OCI-LY3 (cell line): ENCODE measurements around the gene AMFR.

ENCODE experiments used
- EZH2phosphoT487 ChIP-seq: fragments of 200-600 bp; shearing (Covaris generic); IDR thresholded peaks from 2 replicates; pipeline ENCODE4 v1.6.1; 2018; ENCODE audit warnings: antibody characterized with exemption, mixed run types, low read depth
- TF ChIP-seq, protein P1 (sequence below): fragments of 200-600, 300-600 bp; sonication (generic); IDR thresholded peaks from 2 replicates; pipeline ENCODE4 v1.5.1; 2014; ENCODE audit warnings: antibody characterized with exemption, low read length, low read depth

DNA sequence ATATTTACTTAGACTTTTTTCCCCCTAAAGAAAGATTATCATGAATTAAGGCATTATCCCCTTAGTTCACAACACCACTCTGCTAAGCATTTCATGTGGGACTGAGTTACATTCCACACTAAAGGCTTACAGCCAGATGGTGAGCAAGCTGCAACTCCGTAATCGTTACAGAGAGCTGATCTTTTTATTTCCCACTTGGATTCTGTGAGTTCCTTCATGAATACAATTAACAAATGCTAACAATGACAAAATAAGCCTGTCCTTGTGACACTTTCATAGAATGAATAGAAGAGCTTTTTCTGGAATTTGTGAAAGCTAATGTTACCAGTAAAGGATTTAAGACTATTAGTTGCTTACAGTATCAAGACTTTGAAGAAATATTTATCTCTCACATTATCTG, 34.8 kb upstream of the AMFR start:
- TF ChIP-seq, protein P1, sequence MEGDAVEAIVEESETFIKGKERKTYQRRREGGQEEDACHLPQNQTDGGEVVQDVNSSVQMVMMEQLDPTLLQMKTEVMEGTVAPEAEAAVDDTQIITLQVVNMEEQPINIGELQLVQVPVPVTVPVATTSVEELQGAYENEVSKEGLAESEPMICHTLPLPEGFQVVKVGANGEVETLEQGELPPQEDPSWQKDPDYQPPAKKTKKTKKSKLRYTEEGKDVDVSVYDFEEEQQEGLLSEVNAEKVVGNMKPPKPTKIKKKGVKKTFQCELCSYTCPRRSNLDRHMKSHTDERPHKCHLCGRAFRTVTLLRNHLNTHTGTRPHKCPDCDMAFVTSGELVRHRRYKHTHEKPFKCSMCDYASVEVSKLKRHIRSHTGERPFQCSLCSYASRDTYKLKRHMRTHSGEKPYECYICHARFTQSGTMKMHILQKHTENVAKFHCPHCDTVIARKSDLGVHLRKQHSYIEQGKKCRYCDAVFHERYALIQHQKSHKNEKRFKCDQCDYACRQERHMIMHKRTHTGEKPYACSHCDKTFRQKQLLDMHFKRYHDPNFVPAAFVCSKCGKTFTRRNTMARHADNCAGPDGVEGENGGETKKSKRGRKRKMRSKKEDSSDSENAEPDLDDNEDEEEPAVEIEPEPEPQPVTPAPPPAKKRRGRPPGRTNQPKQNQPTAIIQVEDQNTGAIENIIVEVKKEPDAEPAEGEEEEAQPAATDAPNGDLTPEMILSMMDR, result no peak
- TF ChIP-seq EZH2phosphoT487, result no peak
